Measurements from ENCODE around the gene SRL. TPM values are rescaled to one million over a fixed set of nuclear protein-coding genes. Genes with fewer than 3 reads are reported as not detected.

The SRL gene
- total RNA-seq, 5 donors from 2014 or later (not counting 1 experiment from before 2014, with no cell fraction given), result 0.06 TPM; not detected in 4

GRCh38 chr16:4245077-4245791 is 3.4 kb upstream of the SRL start:
- H3K9me3 Mint-ChIP-seq, result no peaks in the 10 kb centered on the region
- ChIA-PET POLR2A (no interaction called here), CTCF (no interaction called here)
- H3K4me3 ChIP-seq (ENCODE audit: control insufficient read depth in 1 of 2, extremely low read depth in 1 of 2, low read length in 1 of 2), result no peak overlapping the region
- H3K4me1 ChIP-seq (ENCODE audit: control insufficient read depth in 1 of 2, extremely low read depth in 1 of 2, insufficient read depth in 2 of 2, low read length in 2 of 2), result no peaks in the 10 kb centered on the region
- H3K36me3 Mint-ChIP-seq, result no peaks in the 10 kb centered on the region
- 90% methylated on average over 6 of the region's 13 CpGs for WGBS (ENCODE audit: insufficient coverage)
- DNase-seq (no peak), ATAC-seq (replicated peaks in 1 of 4) (no peak)
- H3K27ac Mint-ChIP-seq, result no peak overlapping the region
- no peak overlapping the region for H3K4me3 Mint-ChIP-seq
- H3K4me1 Mint-ChIP-seq, result peaks cover 3 to 12% (median 5%) of the 10 kb centered on the region in 3 donors
- H3K9me3 ChIP-seq, result no peaks in the 10 kb centered on the region
- H3K27me3 Mint-ChIP-seq, result peaks cover 0 to 7% of the 10 kb centered on the region in 2 donors
- H3K27ac ChIP-seq (ENCODE audit: low read length), result no peak overlapping the region
- peaks cover 0 to 2% of the 10 kb centered on the region in 2 donors for H3K36me3 ChIP-seq (ENCODE audit: control insufficient read depth in 2 of 2, extremely low read depth in 1 of 2, insufficient read depth in 1 of 2, low read length in 1 of 2)
- peaks cover 0 to 21% of the 10 kb centered on the region in 2 experiments for H3K27me3 ChIP-seq (replicated peaks in 1 of 2; ENCODE audit: control insufficient read depth in 2 of 2, extremely low read depth in 1 of 2, insufficient read depth in 2 of 2, low read length in 1 of 2)

- Mint-ChIP-seq H3K9me3 (no peaks in the 10 kb centered on the region), H3K4me3 (no peak overlapping the region), H3K27me3 (peaks cover 0 to 7% of the 10 kb centered on the region in 2 donors), H3K27ac (no peak overlapping the region), H3K4me1 (peaks cover 0 to 4% (median 3%) of the 10 kb centered on the region in 3 donors), H3K36me3 (no peaks in the 10 kb centered on the region)
- H3K36me3 ChIP-seq (ENCODE audit: control insufficient read depth in 2 of 2, extremely low read depth in 1 of 2, insufficient read depth in 1 of 2, low read length in 1 of 2), result peaks cover 0 to 2% of the 10 kb centered on the region in 2 donors
- no peak for DNase-seq
- no peak for ATAC-seq (replicated peaks in 1 of 4)
- POLR2A ChIA-PET, result no interaction called here
- H3K4me3 ChIP-seq (ENCODE audit: control insufficient read depth in 1 of 2, extremely low read depth in 1 of 2, low read length in 1 of 2), result no peak overlapping the region
- WGBS (ENCODE audit: insufficient coverage), result 86% methylated on average over 1 of the region's 10 CpGs
- peaks cover 0 to 26% of the 10 kb centered on the region in 2 experiments for H3K27me3 ChIP-seq (replicated peaks in 1 of 2; ENCODE audit: control insufficient read depth in 2 of 2, extremely low read depth in 1 of 2, insufficient read depth in 2 of 2, low read length in 1 of 2)
- no peaks in the 10 kb centered on the region for H3K9me3 ChIP-seq
- no peak overlapping the region for H3K27ac ChIP-seq (ENCODE audit: low read length)
- CTCF ChIA-PET, result interaction anchor here in 1 of 2 donors (0.6 kb wide), 1 partner anchor 222 kb away, joined by 3 read pairs; no protein-coding TSS in a partner anchor
- no peaks in the 10 kb centered on the region for H3K4me1 ChIP-seq (ENCODE audit: control insufficient read depth in 1 of 2, extremely low read depth in 1 of 2, insufficient read depth in 2 of 2, low read length in 2 of 2)
These were observed 2.6 kb upstream of the SRL start for GRCh38 chr16:4244254-4245076.

DNA sequence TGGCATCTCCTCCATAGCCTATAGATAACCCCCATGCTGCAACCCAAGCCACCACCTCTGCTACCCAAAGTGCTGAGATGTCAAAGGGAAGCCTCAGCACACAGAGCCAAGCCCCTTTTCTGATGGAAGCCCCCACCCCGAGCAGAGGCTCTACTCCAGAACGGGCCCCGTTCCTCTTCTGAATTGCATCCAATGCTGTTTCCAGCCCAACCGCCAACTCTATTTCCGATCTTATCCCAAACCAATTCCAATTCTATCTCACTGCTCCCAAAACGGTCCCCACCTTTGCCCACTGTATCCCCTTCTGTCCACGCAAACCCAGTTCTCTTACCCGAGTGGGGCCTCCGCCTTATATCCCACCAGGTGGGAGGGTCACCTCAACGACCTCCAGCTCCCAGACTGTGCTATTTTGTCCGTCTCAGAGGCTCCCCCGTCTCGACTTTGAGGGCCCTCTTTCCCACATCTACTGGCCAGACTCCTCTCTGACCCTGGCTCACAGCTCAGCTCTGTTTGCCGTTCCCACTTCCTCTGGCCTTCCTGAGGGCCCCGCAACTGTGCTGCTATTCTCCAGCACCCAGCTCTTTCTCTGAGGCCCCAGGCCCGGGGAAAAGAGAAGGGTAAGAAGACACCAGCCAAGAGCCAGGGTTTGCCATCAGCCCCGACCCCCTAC is 487 bp downstream of the SRL start:
- 76% methylated on average over 16 of the region's 17 CpGs for WGBS (ENCODE audit: insufficient coverage)
- H3K9me3 Mint-ChIP-seq, result no peaks in the 10 kb centered on the region
- no peaks in the 10 kb centered on the region for H3K4me1 ChIP-seq (ENCODE audit: control insufficient read depth in 1 of 2, extremely low read depth in 1 of 2, insufficient read depth in 2 of 2, low read length in 2 of 2)
- no peak overlapping the region for H3K4me3 Mint-ChIP-seq
- H3K27ac ChIP-seq (ENCODE audit: low read length), result no peak overlapping the region
- H3K27me3 Mint-ChIP-seq, result peaks cover 12 to 20% of the 10 kb centered on the region in 2 donors
- H3K27ac Mint-ChIP-seq, result no peak overlapping the region
- POLR2A ChIA-PET, result no interaction called here
- no peak for DNase-seq
- H3K36me3 ChIP-seq (ENCODE audit: control insufficient read depth in 2 of 2, extremely low read depth in 1 of 2, insufficient read depth in 1 of 2, low read length in 1 of 2), result peaks cover 0 to under 1% of the 10 kb centered on the region in 2 donors
- no peaks in the 10 kb centered on the region for H3K9me3 ChIP-seq
- no peak for ATAC-seq (replicated peaks in 1 of 4)
- H3K27me3 ChIP-seq (replicated peaks in 1 of 2; ENCODE audit: control insufficient read depth in 2 of 2, extremely low read depth in 1 of 2, insufficient read depth in 2 of 2, low read length in 1 of 2), result peaks cover 0 to 49% of the 10 kb centered on the region in 2 experiments
- no peaks in the 10 kb centered on the region for H3K36me3 Mint-ChIP-seq
- no peak overlapping the region for H3K4me3 ChIP-seq (ENCODE audit: control insufficient read depth in 1 of 2, extremely low read depth in 1 of 2, low read length in 1 of 2)
- no peaks in the 10 kb centered on the region for H3K4me1 Mint-ChIP-seq
- CTCF ChIA-PET, result no interaction called here

DNA sequence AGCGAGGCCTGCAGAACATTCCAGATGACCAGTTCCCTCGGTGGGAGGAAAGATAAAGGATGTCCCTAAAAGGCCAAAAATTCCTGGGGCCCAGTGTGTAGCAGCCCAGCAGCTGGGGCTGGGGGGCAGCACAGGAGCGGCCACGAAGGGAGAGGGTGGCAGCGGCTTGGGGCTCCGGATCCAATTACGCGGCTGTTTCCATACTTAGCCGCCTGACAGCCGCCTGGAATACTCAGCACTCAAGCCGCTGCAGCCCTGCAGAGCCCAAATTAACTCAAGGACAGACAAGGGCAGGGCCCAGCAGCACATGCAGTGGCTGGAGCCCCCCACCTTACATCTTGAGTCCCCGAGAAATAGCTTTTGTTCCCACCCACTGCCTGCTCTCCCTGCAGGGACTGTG is 1.3 kb downstream of the SRL start:
- ChIA-PET CTCF (no interaction called here), POLR2A (no interaction called here)
- Mint-ChIP-seq H3K9me3 (no peaks in the 10 kb centered on the region), H3K36me3 (no peaks in the 10 kb centered on the region), H3K27me3 (peaks cover 15 to 24% of the 10 kb centered on the region in 2 donors), H3K27ac (no peak overlapping the region), H3K4me1 (no peaks in the 10 kb centered on the region), H3K4me3 (no peak overlapping the region)
- Histone ChIP-seq H3K4me1 (ENCODE audit: control insufficient read depth in 1 of 2, extremely low read depth in 1 of 2, insufficient read depth in 2 of 2, low read length in 2 of 2) (no peaks in the 10 kb centered on the region), H3K27me3 (replicated peaks in 1 of 2; ENCODE audit: control insufficient read depth in 2 of 2, extremely low read depth in 1 of 2, insufficient read depth in 2 of 2, low read length in 1 of 2) (peaks cover 0 to 51% of the 10 kb centered on the region in 2 experiments), H3K27ac (ENCODE audit: low read length) (no peak overlapping the region), H3K9me3 (no peaks in the 10 kb centered on the region), H3K4me3 (ENCODE audit: control insufficient read depth in 1 of 2, extremely low read depth in 1 of 2, low read length in 1 of 2) (no peak overlapping the region), H3K36me3 (ENCODE audit: control insufficient read depth in 2 of 2, extremely low read depth in 1 of 2, insufficient read depth in 1 of 2, low read length in 1 of 2) (no peaks in the 10 kb centered on the region)
- no peak for DNase-seq
- no peak for ATAC-seq (replicated peaks in 1 of 4)
- 93% methylated on average over 8 of the region's 12 CpGs for WGBS (ENCODE audit: insufficient coverage)

- Mint-ChIP-seq H3K4me3 (no peak overlapping the region), H3K36me3 (no peaks in the 10 kb centered on the region), H3K27ac (no peak overlapping the region), H3K27me3 (peaks cover 20 to 28% of the 10 kb centered on the region in 2 donors), H3K4me1 (no peaks in the 10 kb centered on the region), H3K9me3 (no peaks in the 10 kb centered on the region)
- 90% methylated on average over 13 of the region's 19 CpGs for WGBS (ENCODE audit: insufficient coverage)
- H3K4me1 ChIP-seq (ENCODE audit: control insufficient read depth in 1 of 2, extremely low read depth in 1 of 2, insufficient read depth in 2 of 2, low read length in 2 of 2), result no peaks in the 10 kb centered on the region
- H3K9me3 ChIP-seq, result no peaks in the 10 kb centered on the region
- H3K27me3 ChIP-seq (replicated peaks in 1 of 2; ENCODE audit: control insufficient read depth in 2 of 2, extremely low read depth in 1 of 2, insufficient read depth in 2 of 2, low read length in 1 of 2), result peaks cover 0 to 56% of the 10 kb centered on the region in 2 experiments
- ATAC-seq (replicated peaks in 1 of 4), result no peak
- POLR2A ChIA-PET, result no interaction called here
- no peak overlapping the region for H3K4me3 ChIP-seq (ENCODE audit: control insufficient read depth in 1 of 2, extremely low read depth in 1 of 2, low read length in 1 of 2)
- DNase-seq, result no peak
- CTCF ChIA-PET, result no interaction called here
- H3K27ac ChIP-seq (ENCODE audit: low read length), result no peak overlapping the region
- no peaks in the 10 kb centered on the region for H3K36me3 ChIP-seq (ENCODE audit: control insufficient read depth in 2 of 2, extremely low read depth in 1 of 2, insufficient read depth in 1 of 2, low read length in 1 of 2)
These were observed 2.2 kb downstream of the SRL start for GRCh38 chr16:4239682-4240175.

- DNase-seq (no peak), ATAC-seq (replicated peaks in 1 of 4) (no peak)
- Mint-ChIP-seq H3K36me3 (no peaks in the 10 kb centered on the region), H3K4me1 (no peaks in the 10 kb centered on the region), H3K4me3 (no peak overlapping the region), H3K9me3 (no peaks in the 10 kb centered on the region), H3K27ac (no peak overlapping the region), H3K27me3 (peaks cover 20 to 29% of the 10 kb centered on the region in 2 donors)
- no peak overlapping the region for H3K4me3 ChIP-seq (ENCODE audit: control insufficient read depth in 1 of 2, extremely low read depth in 1 of 2, low read length in 1 of 2)
- peaks cover 0 to 63% of the 10 kb centered on the region in 2 experiments for H3K27me3 ChIP-seq (replicated peaks in 1 of 2; ENCODE audit: control insufficient read depth in 2 of 2, extremely low read depth in 1 of 2, insufficient read depth in 2 of 2, low read length in 1 of 2)
- no CpG with 5 or more reads among the region's 5 CpGs for WGBS (ENCODE audit: insufficient coverage)
- POLR2A ChIA-PET, result interaction anchor here in 1 of 2 donors (0.7 kb wide), 1 partner anchor 162 kb away, joined by 4 read pairs; no protein-coding TSS in a partner anchor
- CTCF ChIA-PET, result interaction anchor here in 1 of 2 donors (0.7 kb wide), 1 partner anchor 17 kb away, joined by 3 read pairs; no protein-coding TSS in a partner anchor
- H3K27ac ChIP-seq (ENCODE audit: low read length), result no peak overlapping the region
- H3K9me3 ChIP-seq, result no peaks in the 10 kb centered on the region
- no peaks in the 10 kb centered on the region for H3K4me1 ChIP-seq (ENCODE audit: control insufficient read depth in 1 of 2, extremely low read depth in 1 of 2, insufficient read depth in 2 of 2, low read length in 2 of 2)
- H3K36me3 ChIP-seq (ENCODE audit: control insufficient read depth in 2 of 2, extremely low read depth in 1 of 2, insufficient read depth in 1 of 2, low read length in 1 of 2), result no peaks in the 10 kb centered on the region
These were observed 2.9 kb downstream of the SRL start for GRCh38 chr16:4239020-4239419.
